NCI-H1436 (cell line): ENCODE data around the gene OAS1.

Experiments
- DNase-seq: peaks from one replicate; lab custom pipeline; 2025; lab: John Stamatoyannopoulos, UW

Gene OAS1

GRCh38 chr12:112906712-112907414 lies at the start of gene OAS1:
Gene OAS1 (plus strand): TSS chr12:112906962. CDS start chr12:112907040, 78 bp downstream.
- DNase-seq, result no peak

GRCh38 chr12:112859291-112859690 lies 47.5 kb upstream of the OAS1 start:
- no peak for DNase-seq

DNA sequence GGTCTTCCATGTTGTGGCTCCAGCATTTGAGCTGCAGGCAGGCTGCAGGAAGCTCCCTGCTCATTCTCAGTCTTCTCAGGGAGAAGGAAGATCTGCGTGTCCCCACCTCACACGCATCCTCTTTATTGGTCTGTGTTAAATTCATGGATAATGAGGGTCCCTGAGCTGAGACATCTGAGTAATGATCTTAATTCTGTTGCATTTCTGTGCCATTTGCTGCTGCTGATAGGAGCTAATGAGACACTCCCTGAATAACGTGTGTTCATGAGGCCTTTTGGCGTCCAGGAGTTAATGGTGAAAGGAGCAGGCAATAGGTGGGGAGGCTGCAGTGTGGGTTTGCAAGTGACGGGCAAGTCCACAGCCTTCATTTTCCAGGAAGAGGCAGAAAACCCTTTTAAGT lies 46.6 kb upstream of the OAS1 start:
- DNase-seq, result no peak

- no peak for DNase-seq
Observed at GRCh38 chr12:112861284-112861683, 45.5 kb upstream of the OAS1 start.

DNA sequence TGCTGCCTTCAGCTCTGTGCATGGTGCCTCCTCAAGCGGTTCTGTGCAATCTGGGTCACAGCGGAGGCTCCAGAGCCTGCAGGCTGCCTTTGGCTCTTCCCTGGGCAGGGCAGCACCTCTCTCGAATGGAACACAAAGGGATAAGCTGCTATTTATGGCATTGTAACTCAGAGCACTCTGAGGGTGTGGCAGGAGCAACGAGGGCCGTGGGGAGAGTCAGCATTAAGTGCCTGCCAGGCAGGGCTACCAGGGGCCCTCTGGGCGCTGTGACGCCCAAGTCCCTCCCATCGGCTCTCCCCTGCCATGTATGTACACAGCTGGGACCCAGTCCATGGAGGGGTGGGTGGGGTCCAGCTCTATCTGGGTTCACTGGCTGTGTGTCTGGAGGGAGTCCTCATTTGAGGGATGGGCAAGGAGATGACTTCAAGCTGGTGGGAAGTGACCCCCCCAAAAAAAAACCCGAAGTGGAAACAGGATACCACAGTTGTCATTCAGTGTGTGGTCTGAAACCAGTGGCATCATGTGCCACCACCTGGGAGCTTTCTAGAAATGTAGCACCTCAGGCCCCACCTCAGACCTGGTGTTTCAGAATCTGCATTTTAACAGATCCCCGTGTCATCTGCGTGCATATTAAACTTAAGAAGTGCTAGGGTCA lies 44.0 kb upstream of the OAS1 start:
- DNase-seq, result no peak

GRCh38 chr12:112868459-112869041 lies 38.2 kb upstream of the OAS1 start:
- DNase-seq, result no peak

GRCh38 chr12:112869091-112869490 lies 37.7 kb upstream of the OAS1 start:
- no peak for DNase-seq

GRCh38 chr12:112869778-112870177 lies 37.0 kb upstream of the OAS1 start:
- DNase-seq, result no peak

GRCh38 chr12:112870267-112870980 lies 36.3 kb upstream of the OAS1 start:
- DNase-seq, result no peak

- DNase-seq, result no peak
Observed at GRCh38 chr12:112875608-112876007, 31.2 kb upstream of the OAS1 start.

GRCh38 chr12:112876506-112876905 lies 30.3 kb upstream of the OAS1 start:
- DNase-seq, result no peak

DNA sequence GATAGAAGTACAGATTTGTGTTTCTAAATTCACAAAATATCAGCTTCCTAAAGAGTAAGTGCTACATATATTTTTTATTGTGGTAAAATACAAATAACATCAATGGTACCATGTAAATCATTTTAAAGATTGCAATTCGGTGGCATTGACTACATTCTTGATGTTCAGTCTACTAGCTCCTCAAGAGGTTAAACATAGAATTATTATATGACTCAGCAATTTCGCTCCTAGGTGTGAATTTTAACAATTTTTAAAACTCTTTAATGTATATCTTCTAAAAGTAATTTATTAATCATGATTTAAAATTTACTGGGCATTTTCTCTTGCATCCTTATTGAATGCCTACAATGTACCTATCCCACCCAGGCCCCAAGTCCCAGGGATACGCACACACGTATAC lies 29.8 kb upstream of the OAS1 start:
- DNase-seq, result no peak

GRCh38 chr12:112878488-112878887 lies 28.3 kb upstream of the OAS1 start:
- no peak for DNase-seq

GRCh38 chr12:112879191-112879705 lies 27.5 kb upstream of the OAS1 start:
- DNase-seq, result no peak

- DNase-seq, result no peak
Observed at GRCh38 chr12:112881602-112882001, 25.2 kb upstream of the OAS1 start.

DNA sequence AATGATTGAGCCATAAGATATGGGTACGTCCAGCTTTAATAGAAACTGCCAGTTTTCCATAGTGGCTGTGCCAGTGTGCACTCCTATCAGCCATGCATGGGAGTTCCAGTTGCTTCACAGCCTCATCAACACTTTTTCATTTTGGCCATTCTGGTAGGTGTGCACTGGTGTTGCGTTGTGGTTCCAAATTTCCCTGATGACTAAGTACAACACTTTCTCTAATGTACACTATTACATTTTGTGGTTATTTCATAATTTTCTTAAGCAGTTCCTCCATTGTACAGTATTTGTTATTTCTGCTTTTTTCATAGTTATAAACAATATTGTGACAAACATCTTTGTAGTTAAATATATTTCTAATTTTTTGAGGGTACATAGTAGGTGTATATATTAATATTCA lies 21.5 kb upstream of the OAS1 start:
- no peak for DNase-seq

DNA sequence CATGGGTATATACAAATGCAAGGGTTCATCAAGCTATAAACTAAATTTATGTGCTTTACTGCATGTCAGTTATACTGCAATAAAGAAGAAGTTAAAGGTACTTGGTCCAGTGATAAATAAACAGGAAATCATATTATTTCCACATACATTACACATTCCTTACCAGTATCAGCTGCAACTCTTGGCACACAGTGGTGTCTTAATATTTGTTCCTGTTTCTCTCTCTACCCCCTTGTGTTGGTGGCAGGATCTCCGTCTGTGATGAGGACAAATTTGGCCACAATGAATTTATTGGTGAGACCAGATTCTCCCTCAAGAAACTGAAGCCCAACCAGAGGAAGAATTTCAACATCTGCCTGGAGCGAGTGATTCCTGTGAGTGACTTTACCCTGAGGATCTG lies 19.2 kb upstream of the OAS1 start:
- DNase-seq, result no peak

DNA sequence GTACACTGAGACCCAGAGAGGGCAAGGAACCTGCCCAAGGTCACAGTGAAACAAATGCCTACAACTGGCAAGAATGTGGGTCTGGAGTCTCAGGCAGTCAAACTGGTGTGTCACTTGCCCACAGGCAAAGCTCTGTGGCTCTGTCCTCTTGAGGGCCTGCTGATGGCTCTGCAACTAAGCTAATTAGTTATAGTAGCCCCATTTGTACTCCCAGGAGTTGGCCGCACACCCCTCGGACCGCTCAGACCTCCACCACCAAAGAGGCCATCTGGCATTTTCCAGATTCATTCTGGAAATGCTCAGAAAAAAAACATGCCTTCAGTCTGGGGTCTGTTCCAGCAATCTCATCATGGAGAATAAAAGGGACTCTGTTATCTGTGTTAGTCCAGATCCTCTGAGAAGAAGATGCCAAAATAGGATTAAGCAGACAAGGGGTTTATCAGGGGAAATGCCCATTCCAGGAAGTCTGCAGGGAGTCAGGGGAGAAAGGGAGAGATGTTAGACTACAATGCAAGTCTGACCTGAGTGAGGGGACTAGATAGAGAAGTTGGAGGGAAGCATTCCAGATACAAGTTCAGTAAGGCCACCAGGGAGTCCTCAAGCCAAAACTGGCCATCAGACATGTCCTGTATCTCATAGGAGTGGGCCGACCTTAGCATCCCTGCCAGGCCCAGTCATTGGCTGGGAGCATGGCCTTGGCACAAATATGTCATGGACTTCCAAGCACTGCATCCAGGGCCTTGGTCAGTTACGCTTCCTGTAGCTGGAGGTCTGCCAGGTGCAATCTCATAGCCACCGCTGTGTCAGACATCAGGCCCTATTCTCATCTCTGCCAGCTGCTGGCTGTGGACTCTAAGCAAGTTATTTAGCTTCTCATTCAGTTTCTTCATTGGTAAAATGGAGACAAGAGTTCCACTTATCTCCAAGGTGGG lies 15.4 kb upstream of the OAS1 start:
- no peak for DNase-seq

- no peak for DNase-seq
Observed at GRCh38 chr12:112892856-112893255, 13.9 kb upstream of the OAS1 start.

DNA sequence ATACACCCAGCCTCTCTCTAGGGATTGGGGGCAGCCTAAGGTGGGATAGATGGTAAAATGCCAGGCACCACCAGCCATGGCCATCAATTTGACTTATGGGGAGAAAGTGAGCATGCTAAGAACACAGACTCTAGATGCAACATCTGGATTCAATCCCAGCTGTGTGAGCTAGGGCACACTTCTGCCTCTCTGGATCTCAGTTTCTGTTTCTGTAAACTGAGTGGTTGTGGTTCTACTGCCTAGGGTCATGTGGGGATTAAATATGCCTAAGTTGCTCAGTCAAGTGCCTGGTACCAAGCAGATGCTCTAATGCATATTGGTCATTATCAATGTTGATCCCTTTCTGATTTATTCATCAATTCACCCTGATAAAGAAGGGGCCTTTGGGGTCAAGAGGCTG lies 12.6 kb upstream of the OAS1 start:
- DNase-seq, result no peak

- DNase-seq, result no peak
Observed at GRCh38 chr12:112898380-112898779, 8.4 kb upstream of the OAS1 start.
